B cell (primary cell): ENCODE data around the gene DPH1. TPM values are rescaled to one million over a fixed set of nuclear protein-coding genes. Genes with fewer than 3 reads are reported as not detected.

Experiments used
- ATAC-seq: fragments of 200-7000 bp; cut with Tn5 transposase; one replicate; pipeline ENCODE4 v1.10.0; 2021; ENCODE audit warnings: low read depth, mild to moderate bottlenecking, moderate number of reproducible peaks, moderate library complexity
- CTCF ChIA-PET: fragments of 350-600 bp; sonication (Branson Sonifier 250); formaldehyde crosslinking; loops from one replicate; lab custom pipeline; 2021; ENCODE audit warnings: antibody characterized with exemption, inconsistent platforms; lab: Charles Lee
- POLR2A ChIA-PET: fragments of 350-600 bp; sonication (Branson Sonifier 250); formaldehyde crosslinking; loops from one replicate; lab custom pipeline; 2021; ENCODE audit warnings: antibody characterized with exemption; lab: Charles Lee
- DNase-seq: peaks from one replicate; pipeline ENCODE4 v3.0.0; 2013
- H2AFZ ChIP-seq: 2 replicates; pipeline ENCODE4 v1.6.1; 2012; ENCODE audit warnings: mild to moderate bottlenecking, low read depth, low read length; ENCODE audit not compliant: insufficient read depth, poor library complexity, severe bottlenecking
- H3K27ac ChIP-seq, 2 donors: 1 replicate in 1 of 2; 2 replicates in 1 of 2; pipeline ENCODE4 v1.5.1; 2012 to 2013; ENCODE audit warnings: low read length in 2 of 2, mild to moderate bottlenecking in 2 of 2, moderate library complexity in 1 of 2
- H3K27me3 ChIP-seq, 4 experiments: fragments of 200-600 bp in 1 of 4; sonication (generic) in 1 of 4; replicated peaks in 1 of 4; 1 replicate in 2 of 4; 2 replicates in 2 of 4; pipeline versions ENCODE4 v1.6.1 to v1.7.0; 2013 to 2016; ENCODE audit warnings: low read length in 3 of 4, mild to moderate bottlenecking in 2 of 4, mixed read lengths in 1 of 4, moderate library complexity in 1 of 4; ENCODE audit not compliant: insufficient read depth in 4 of 4, control insufficient read depth in 3 of 4; ENCODE audit errors: control extremely low read depth in 1 of 4
- H3K36me3 ChIP-seq, 2 experiments: replicated peaks in 1 of 2; 1 replicate in 1 of 2; 2 replicates in 1 of 2; pipeline versions ENCODE4 v1.6.1 to v1.7.1; 2013; ENCODE audit warnings: low read length in 1 of 2; ENCODE audit not compliant: insufficient read depth in 2 of 2, control insufficient read depth in 1 of 2; ENCODE audit errors: control extremely low read depth in 1 of 2, extremely low read depth in 1 of 2
- H3K4me1 ChIP-seq, 2 donors: fragments of 200-600 bp in 1 of 2; sonication (generic) in 1 of 2; 1 replicate in 1 of 2; 2 replicates in 1 of 2; pipeline versions ENCODE4 v1.5.1 to v1.6.1; 2013 to 2017; ENCODE audit warnings: low read length in 2 of 2; ENCODE audit not compliant: control insufficient read depth in 2 of 2, insufficient read depth in 2 of 2
- H3K4me2 ChIP-seq: replicated peaks from 2 replicates; pipeline ENCODE3; 2012; ENCODE audit warnings: mild to moderate bottlenecking, low read depth, low read length; ENCODE audit not compliant: poor library complexity, severe bottlenecking
- H3K4me3 ChIP-seq, 5 experiments: fragments of 200-600 bp in 1 of 5; sonication (generic) in 1 of 5; 1 replicate in 3 of 5; 2 replicates in 2 of 5; pipeline versions ENCODE4 v1.5.1 to v1.7.0; 2011 to 2016; ENCODE audit warnings: low read length in 4 of 5, mild to moderate bottlenecking in 4 of 5, low read depth in 2 of 5, control low read depth in 1 of 5, moderate library complexity in 1 of 5; ENCODE audit not compliant: insufficient read depth in 1 of 5; ENCODE audit errors: control extremely low read depth in 1 of 5, extremely low read depth in 1 of 5
- H3K79me2 ChIP-seq: fragments of 200-600 bp; sonication (generic); one replicate; pipeline ENCODE4 v1.6.0; 2016; ENCODE audit warnings: low read length; ENCODE audit not compliant: control insufficient read depth, insufficient read depth
- H3K9ac ChIP-seq: fragments of 200-600 bp; sonication (generic); 2 replicates; pipeline ENCODE4 v1.6.1; 2017; ENCODE audit warnings: mild to moderate bottlenecking, low read length, moderate library complexity
- H3K9me3 ChIP-seq, 3 donors: one replicate each; pipeline versions ENCODE4 v1.6.1 to v1.7.1; 2013; ENCODE audit warnings: low read length in 2 of 3; ENCODE audit not compliant: control insufficient read depth in 2 of 3, insufficient read depth in 1 of 3; ENCODE audit errors: control extremely low read depth in 1 of 3
- H4K20me1 ChIP-seq: 2 replicates; pipeline ENCODE4 v1.6.0; 2012; ENCODE audit warnings: mild to moderate bottlenecking, low read length; ENCODE audit not compliant: insufficient read depth, control insufficient read depth, poor library complexity, severe bottlenecking
- H3K27ac Mint-ChIP-seq: one replicate; pipeline ENCODE4 v1.8.0; 2021; ENCODE audit warnings: mixed read lengths
- H3K27me3 Mint-ChIP-seq: one replicate; pipeline ENCODE4 v1.8.0; 2021; ENCODE audit warnings: mixed read lengths
- H3K4me1 Mint-ChIP-seq: one replicate; pipeline ENCODE4 v1.8.0; 2021; ENCODE audit warnings: mixed read lengths
- H3K4me3 Mint-ChIP-seq: one replicate; pipeline ENCODE4 v1.8.0; 2021; ENCODE audit warnings: mixed read lengths
- H3K9me3 Mint-ChIP-seq: one replicate; pipeline ENCODE4 v1.8.0; 2022; ENCODE audit warnings: mixed read lengths; ENCODE audit not compliant: insufficient read depth
- CTCF ChIP-seq: fragments of 200-600 bp; IDR thresholded peaks from one replicate; pipeline ENCODE4 v1.8.0; 2022; ENCODE audit warnings: antibody characterized with exemption, mild to moderate bottlenecking
- EZH2 ChIP-seq: IDR thresholded peaks from 2 replicates; pipeline ENCODE4 v1.6.1; 2012; ENCODE audit warnings: borderline replicate concordance, low read depth, mild to moderate bottlenecking, moderate library complexity, low read length; ENCODE audit not compliant: insufficient read depth, poor library complexity, severe bottlenecking
- whole genome bisulfite sequencing: methylation state at CpG from one replicate; pipeline ENCODE4 v1.1.5; 2013; ENCODE audit warnings: missing lambda C conversion rate; ENCODE audit not compliant: insufficient coverage; 5-methylcytosine and 5-hydroxymethylcytosine counted together
- intact Hi-C: fragments of 100-400 bp; cut with micrococcal nuclease; formaldehyde crosslinking; loops from one replicate; pipeline ENCODE4 v1.10.0; 2022
- polyA plus RNA-seq: library from polyadenylated mRNA; depleted of rRNA; stranded (reverse); fragments of >200 nt; gene quantifications from 2 replicates; pipeline ENCODE4 v1.2.3, GENCODE V29; 2012
- total RNA-seq, 2 donors: library from RNA; stranded (reverse); fragments of 120-200 nt in 1 of 2; gene quantifications; 1 replicate in 1 of 2; 2 replicates in 1 of 2; pipeline versions ENCODE4 v1.2.3 to v1.2.4, GENCODE V29; 2013 to 2022

DPH1 gene
- total and polyA plus RNA-seq, 2 donors (not counting 1 experiment from before 2014, with no cell fraction given) = 83.6 to 105 TPM

- TF ChIP-seq CTCF (no peak), EZH2 (no peak)
- no peaks in the 10 kb centered on the region for H3K27me3 Mint-ChIP-seq
- Histone ChIP-seq H3K4me1 (peaks cover 4 to 28% of the 10 kb centered on the region in 2 donors), H3K9me3 (no peaks in the 10 kb centered on the region), H3K9ac (no peak overlapping the region), H3K27me3 (no peaks in the 10 kb centered on the region), H4K20me1 (peaks cover 34% of the 10 kb centered on the region), H3K27ac (no peak overlapping the region), H3K36me3 (peaks cover 0 to 49% of the 10 kb centered on the region in 2 experiments), H3K79me2 (peaks cover 33% of the 10 kb centered on the region), H3K4me3 (no peak overlapping the region), H2AFZ (no peak overlapping the region), H3K4me2 (no peak overlapping the region)
- 98% methylated on average over 26 of the region's 29 CpGs for WGBS
- CTCF ChIA-PET = no interaction called here
- no peaks in the 10 kb centered on the region for H3K9me3 Mint-ChIP-seq
- no peak overlapping the region for H3K4me3 Mint-ChIP-seq
- no peak for ATAC-seq
- no peak for DNase-seq
- no peak overlapping the region for H3K27ac Mint-ChIP-seq
- POLR2A ChIA-PET = no interaction called here
- H3K4me1 Mint-ChIP-seq = peaks cover 24% of the 10 kb centered on the region
- intact Hi-C loops = no loop called here
Measured at GRCh38 chr17:2035541-2036488, 5.9 kb downstream of the DPH1 start.

DNA sequence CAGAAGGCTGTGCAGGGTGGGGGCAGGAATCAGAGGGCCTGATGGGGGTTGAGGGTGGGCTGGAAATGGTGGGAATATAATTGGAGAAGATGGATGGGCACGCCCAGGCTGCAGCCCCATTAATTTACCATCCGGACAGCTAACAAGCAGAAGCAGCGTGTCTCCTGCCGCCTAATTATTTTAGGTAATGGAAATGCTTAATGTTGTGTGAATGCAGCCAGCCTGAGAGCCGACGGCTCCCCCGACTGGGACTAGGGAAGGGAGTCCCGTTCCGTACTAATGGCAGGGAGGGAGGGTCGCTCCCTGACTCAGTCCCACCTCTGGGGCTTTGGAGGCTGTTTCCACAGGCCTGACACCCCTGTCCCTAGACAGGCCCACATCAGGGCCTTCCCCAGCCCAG, 7.2 kb downstream of the DPH1 start:
- no peak overlapping the region for H3K27ac Mint-ChIP-seq
- no peak overlapping the region for H3K4me3 ChIP-seq
- no peak overlapping the region for H3K27ac ChIP-seq
- H4K20me1 ChIP-seq = peaks cover 29% of the 10 kb centered on the region
- TF ChIP-seq EZH2 (no peak), CTCF (no peak)
- DNase-seq (no peak), ATAC-seq (no peak)
- POLR2A ChIA-PET = no interaction called here
- intact Hi-C loops = no loop called here
- peaks cover 5 to 22% of the 10 kb centered on the region in 2 donors for H3K4me1 ChIP-seq
- H3K9me3 ChIP-seq = no peaks in the 10 kb centered on the region
- H2AFZ ChIP-seq = no peak overlapping the region
- H3K9ac ChIP-seq = no peak overlapping the region
- H3K36me3 ChIP-seq = peaks cover 0 to 46% of the 10 kb centered on the region in 2 experiments
- no peaks in the 10 kb centered on the region for H3K27me3 ChIP-seq
- H3K79me2 ChIP-seq = peaks cover 22% of the 10 kb centered on the region
- 100% methylated on average over 4 of the region's 10 CpGs for WGBS
- no peaks in the 10 kb centered on the region for H3K9me3 Mint-ChIP-seq
- H3K4me3 Mint-ChIP-seq = no peak overlapping the region
- CTCF ChIA-PET = no interaction called here
- peaks cover 28% of the 10 kb centered on the region for H3K4me1 Mint-ChIP-seq
- no peak overlapping the region for H3K4me2 ChIP-seq
- no peaks in the 10 kb centered on the region for H3K27me3 Mint-ChIP-seq
